Cardiac muscle cell (in vitro differentiated cells and primary cell): ENCODE measurements around the gene NAV1. TPM values are rescaled to one million over a fixed set of nuclear protein-coding genes. Genes with fewer than 3 reads are reported as not detected.
A peak's percentile ranks its signal among the peaks of the same experiment; 100 is the strongest.

Source experiments
- DNase-seq, 2 donors: peaks; one replicate each; pipeline versions ENCODE4 v3.0.0 to v3.0.0-alpha.2; 2010 to 2017; ENCODE audit warnings: low read depth in 1 of 2, low spot score in 1 of 2
- H3K27ac ChIP-seq: fragments of 200-600 bp; sonication (generic); 2 replicates; pipeline ENCODE4 v1.5.1; 2016
- H3K27me3 ChIP-seq: fragments of 200-600 bp; sonication (generic); 2 replicates; pipeline ENCODE4 v1.6.0; 2016; ENCODE audit warnings: control low read depth
- H3K36me3 ChIP-seq: fragments of 200-600 bp; sonication (generic); 2 replicates; pipeline ENCODE4 v1.5.1; 2016; ENCODE audit warnings: control low read depth
- H3K4me1 ChIP-seq: fragments of 200-600 bp; sonication (generic); 2 replicates; pipeline ENCODE4 v1.8.1; 2017; ENCODE audit warnings: low read depth, mild to moderate bottlenecking, mixed run types
- H3K4me3 ChIP-seq: fragments of 200-600 bp; sonication (generic); 2 replicates; pipeline ENCODE4 v1.5.1; 2016; ENCODE audit warnings: mild to moderate bottlenecking
- H3K9me3 ChIP-seq: fragments of 200-600 bp; sonication (generic); 2 replicates; pipeline ENCODE4 v1.5.1; 2017; ENCODE audit warnings: low read depth, mild to moderate bottlenecking, control low read depth
- polyA plus RNA-seq: library from polyadenylated mRNA; unstranded; fragments of >200 nt; fragmentation: Nextera tagmentation; extraction: Ambion mirVana; gene quantifications from 2 replicates; pipeline ENCODE4 v1.2.1, GENCODE V29; 2016
- total RNA-seq: library from RNA; depleted of rRNA; stranded (reverse); fragments of >200 nt; gene quantifications from 2 replicates; pipeline ENCODE4 v1.2.3, GENCODE V29; 2016
- TF ChIP-seq, protein P1 (sequence below): IDR thresholded peaks from 2 replicates; pipeline ENCODE4 v1.5.1; 2012; ENCODE audit warnings: low read depth, mild to moderate bottlenecking, low read length

The NAV1 gene
- total and polyA plus RNA-seq, 2 experiments from 2014 or later, result 99.0 to 151 TPM

DNA sequence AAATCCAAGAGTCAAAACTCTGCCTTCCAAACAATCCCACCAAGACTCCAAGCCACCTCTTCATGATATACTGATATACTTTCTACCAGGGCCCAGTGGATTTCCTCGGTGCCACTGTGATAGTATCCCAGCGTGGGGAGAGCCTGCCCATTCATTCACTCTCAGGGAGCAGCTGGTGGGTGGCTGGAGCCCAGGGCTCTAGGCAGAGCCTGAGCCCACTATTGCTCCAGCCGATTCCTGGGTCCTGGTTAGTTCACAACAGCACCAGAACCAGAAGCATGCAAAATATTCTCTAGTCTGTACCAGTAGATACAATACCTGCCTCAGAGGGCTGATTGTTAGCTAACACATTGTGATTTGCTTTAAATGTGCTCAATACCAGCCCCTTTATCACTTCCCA, 32.8 kb upstream of the NAV1 start:
- Histone ChIP-seq H3K27me3 (no peaks in the 10 kb centered on the region), H3K4me3 (peak overlapping the region; percentile 21), H3K4me1 (peaks cover 41% of the 10 kb centered on the region), H3K9me3 (no peaks in the 10 kb centered on the region), H3K36me3 (no peaks in the 10 kb centered on the region), H3K27ac (peak overlapping the region; percentile 99)
- no peak for DNase-seq
- TF ChIP-seq, protein P1, sequence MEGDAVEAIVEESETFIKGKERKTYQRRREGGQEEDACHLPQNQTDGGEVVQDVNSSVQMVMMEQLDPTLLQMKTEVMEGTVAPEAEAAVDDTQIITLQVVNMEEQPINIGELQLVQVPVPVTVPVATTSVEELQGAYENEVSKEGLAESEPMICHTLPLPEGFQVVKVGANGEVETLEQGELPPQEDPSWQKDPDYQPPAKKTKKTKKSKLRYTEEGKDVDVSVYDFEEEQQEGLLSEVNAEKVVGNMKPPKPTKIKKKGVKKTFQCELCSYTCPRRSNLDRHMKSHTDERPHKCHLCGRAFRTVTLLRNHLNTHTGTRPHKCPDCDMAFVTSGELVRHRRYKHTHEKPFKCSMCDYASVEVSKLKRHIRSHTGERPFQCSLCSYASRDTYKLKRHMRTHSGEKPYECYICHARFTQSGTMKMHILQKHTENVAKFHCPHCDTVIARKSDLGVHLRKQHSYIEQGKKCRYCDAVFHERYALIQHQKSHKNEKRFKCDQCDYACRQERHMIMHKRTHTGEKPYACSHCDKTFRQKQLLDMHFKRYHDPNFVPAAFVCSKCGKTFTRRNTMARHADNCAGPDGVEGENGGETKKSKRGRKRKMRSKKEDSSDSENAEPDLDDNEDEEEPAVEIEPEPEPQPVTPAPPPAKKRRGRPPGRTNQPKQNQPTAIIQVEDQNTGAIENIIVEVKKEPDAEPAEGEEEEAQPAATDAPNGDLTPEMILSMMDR, result no peak

DNA sequence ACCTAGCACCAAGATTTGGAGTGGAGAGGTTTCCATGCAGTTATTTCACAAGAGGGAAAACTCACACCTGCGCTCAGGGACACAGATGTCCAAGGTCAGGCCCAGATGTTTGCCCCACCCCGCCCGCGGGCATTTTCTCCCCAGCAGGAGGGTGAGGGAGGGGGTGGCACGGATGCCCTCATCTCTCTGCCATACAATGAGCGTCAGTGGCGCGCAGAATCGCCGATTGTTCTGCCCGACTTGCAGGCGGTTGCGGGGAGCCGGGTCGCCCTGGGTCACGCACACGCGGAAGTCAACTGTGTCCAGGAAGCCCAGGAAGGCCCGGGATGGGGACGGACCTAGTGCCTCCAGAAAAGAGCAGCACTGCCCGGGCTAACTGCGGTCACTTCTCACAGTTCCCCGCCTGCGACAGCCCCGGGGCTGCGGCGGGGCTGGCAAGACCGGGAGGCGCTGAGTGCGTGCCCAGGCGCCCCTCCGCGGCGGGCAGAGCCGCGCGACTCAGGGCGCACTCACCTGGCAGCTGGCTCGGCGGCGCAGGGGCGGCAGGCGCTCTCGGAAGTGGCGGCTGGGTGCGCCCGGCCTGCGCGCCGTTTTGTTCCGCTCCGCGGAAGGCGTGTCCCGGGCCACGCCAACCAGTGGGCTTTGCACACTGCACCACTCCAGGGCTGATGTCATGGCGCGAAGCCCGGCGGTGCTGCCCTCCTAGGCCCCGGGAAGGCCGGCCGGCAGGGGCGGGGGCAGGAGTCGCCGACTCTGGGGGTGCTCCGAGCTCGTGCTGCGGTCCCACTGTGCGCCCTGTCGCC, 32.2 kb upstream of the NAV1 start, which contains the start of gene CSRP1:
CSRP1 (minus strand) TSS at position 567 of the 803 bp plus-strand sequence. CDS start 10,820 bp downstream, outside the sequence.
- TF ChIP-seq, protein P1, result no peak
- H3K36me3 ChIP-seq, result no peaks in the 10 kb centered on the region
- no peaks in the 10 kb centered on the region for H3K9me3 ChIP-seq
- H3K27ac ChIP-seq, result peak within 1 kb of the TSS; percentile 99
- peak within 1 kb of the TSS; percentile 21 for H3K4me3 ChIP-seq
- peak; percentile 54 to 91 for DNase-seq
- H3K4me1 ChIP-seq, result peaks cover 44% of the 10 kb centered on the region
- H3K27me3 ChIP-seq, result no peaks in the 10 kb centered on the region

DNA sequence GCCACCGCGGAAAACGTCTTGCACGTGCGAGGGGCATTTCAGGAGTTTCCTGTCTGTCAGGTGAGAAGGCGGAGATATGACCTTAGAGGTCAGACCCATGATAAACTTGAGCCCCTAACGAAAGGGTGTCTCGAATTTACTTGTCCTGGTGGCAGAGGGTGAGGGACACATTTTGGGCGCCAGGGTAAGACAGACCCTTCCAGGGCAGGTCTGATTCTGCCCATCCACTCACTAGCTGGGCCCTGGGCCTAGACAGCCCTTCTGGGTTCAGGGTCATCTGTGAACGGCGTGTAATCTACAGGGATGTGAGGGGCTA, 31.6 kb upstream of the NAV1 start:
- no peak overlapping the region for H3K4me3 ChIP-seq
- TF ChIP-seq, protein P1, result no peak
- H3K9me3 ChIP-seq, result no peaks in the 10 kb centered on the region
- DNase-seq, result no peak
- H3K27ac ChIP-seq, result no peak overlapping the region
- H3K27me3 ChIP-seq, result no peaks in the 10 kb centered on the region
- H3K36me3 ChIP-seq, result no peaks in the 10 kb centered on the region
- H3K4me1 ChIP-seq, result peaks cover 45% of the 10 kb centered on the region

DNA sequence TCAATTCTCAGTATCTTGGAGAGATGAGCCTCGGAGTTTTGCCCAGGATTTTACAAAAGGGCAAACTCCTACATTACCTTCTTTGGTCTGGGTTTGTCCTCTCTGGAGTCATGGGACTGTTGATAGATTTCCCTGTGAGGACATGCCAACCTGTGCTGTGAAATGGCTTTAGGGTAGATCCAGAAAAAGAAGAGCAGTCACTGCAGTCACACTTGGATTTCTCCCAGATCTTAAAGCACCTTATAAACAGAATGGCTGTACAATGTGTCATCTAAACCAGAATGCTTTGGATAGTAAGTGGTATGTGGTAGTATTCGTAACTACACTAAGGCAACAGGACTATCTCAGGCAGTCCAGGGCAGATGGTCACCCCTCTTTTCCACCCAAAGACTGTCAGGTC, 30.1 kb upstream of the NAV1 start:
- TF ChIP-seq, protein P1, result no peak
- Histone ChIP-seq H3K4me1 (peaks cover 37% of the 10 kb centered on the region), H3K4me3 (no peak overlapping the region), H3K27ac (no peak overlapping the region), H3K36me3 (no peaks in the 10 kb centered on the region), H3K9me3 (no peaks in the 10 kb centered on the region), H3K27me3 (no peaks in the 10 kb centered on the region)
- no peak for DNase-seq

DNA sequence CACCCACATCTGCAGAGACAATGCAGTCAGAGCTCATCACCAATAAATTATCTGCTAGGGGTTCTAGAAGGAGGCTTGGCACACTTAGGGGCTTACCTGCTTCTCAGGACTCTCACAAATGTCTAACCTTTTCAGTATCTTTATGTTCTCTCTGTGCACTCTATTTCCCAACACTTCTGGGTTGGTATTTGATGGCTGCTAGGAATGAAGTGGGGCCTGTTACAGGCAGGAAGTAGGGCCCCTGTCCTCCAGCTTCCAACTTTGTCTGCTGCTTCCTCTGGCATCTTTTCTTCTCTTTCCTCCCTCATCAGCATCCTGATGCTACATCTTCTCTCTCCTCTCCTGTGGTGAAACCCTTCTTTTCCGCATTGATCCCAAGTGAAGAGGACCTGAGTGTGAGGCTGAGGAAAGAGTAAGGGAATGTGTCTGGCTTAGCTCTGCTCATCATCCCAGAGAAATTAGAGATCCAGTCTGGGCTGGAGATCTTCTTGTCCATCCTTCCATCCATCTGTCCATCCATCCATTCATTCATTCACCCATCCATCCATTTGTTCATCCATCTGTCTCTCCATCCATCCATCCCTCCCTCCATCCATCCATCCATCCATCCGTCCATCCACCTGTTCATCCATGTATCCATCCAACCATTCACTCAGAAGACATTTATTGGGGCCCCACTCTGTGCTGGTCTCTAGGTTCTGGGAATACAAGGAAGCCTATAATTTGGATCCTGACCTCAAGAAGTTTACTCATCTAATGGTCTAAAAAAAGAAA, 29.1 kb upstream of the NAV1 start:
- Histone ChIP-seq H3K36me3 (no peaks in the 10 kb centered on the region), H3K27ac (no peak overlapping the region), H3K9me3 (no peaks in the 10 kb centered on the region), H3K4me1 (peaks cover 35% of the 10 kb centered on the region), H3K4me3 (no peak overlapping the region), H3K27me3 (no peaks in the 10 kb centered on the region)
- TF ChIP-seq, protein P1, result no peak
- no peak for DNase-seq
